ENCODE results near the gene ZFYVE19.

DNA sequence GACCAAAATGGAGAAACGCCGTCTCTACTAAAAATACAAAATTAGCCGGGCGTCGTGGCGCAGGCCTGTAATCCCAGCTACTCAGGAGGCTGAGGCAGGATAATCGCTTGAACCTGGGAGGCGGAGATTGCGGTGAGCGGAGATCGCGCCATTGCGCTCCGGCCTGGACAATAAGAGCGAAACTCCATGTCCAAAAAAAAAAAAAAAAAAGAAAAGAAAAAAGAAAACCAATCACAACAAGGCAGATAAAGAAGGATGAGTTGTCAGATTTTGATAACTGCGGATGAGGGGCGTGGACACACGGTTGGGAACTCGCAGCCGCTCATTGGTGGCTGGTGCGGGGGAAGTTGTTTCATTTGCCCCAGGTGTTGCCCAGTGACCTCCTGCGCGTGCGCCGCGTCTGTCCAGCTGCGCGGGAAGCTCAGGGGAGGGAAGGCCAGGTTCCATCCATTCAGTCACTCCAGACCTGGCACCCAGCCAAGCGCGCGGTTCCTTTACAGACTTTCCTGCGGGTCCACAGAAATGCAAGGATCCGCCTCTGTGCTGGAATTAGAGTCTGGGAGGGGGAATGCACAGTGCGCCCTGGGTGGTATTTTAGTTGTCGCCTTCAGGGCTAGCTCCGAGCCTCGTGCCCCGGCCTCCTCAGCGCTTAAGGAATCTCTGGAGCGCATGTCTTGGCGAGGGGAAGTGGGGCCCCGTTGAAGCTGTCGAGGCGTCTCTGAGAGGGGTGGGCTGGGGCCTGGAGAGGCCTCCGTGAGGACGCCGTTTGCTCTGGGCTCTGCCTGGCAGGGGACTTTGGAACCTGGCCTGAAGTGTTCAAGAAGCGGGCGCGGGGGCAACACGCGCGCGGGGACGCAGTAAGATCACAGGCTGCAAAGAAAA is 43.7 kb upstream of the ZFYVE19 start:
- TF ChIP-seq, protein P1, sequence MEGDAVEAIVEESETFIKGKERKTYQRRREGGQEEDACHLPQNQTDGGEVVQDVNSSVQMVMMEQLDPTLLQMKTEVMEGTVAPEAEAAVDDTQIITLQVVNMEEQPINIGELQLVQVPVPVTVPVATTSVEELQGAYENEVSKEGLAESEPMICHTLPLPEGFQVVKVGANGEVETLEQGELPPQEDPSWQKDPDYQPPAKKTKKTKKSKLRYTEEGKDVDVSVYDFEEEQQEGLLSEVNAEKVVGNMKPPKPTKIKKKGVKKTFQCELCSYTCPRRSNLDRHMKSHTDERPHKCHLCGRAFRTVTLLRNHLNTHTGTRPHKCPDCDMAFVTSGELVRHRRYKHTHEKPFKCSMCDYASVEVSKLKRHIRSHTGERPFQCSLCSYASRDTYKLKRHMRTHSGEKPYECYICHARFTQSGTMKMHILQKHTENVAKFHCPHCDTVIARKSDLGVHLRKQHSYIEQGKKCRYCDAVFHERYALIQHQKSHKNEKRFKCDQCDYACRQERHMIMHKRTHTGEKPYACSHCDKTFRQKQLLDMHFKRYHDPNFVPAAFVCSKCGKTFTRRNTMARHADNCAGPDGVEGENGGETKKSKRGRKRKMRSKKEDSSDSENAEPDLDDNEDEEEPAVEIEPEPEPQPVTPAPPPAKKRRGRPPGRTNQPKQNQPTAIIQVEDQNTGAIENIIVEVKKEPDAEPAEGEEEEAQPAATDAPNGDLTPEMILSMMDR (IDR thresholded peaks at IDR 0.05; ENCODE audit: low read depth, low read length): no peak
- TF ChIP-seq EZH2phosphoT487 (IDR thresholded peaks at IDR 0.05; ENCODE audit: low read depth): no peak

Measured in OCI-LY3 (cell line).